ENCODE results near the gene KRTAP10-3. TPM values are rescaled to one million over a fixed set of nuclear protein-coding genes. Genes with fewer than 3 reads are reported as not detected.
"Not testable (repeated sequence)": the region's sequence is repeated elsewhere in the genome, so short reads cannot be mapped to it uniquely, and the experiment has no call there.

KRTAP10-3 gene
- total RNA-seq, 1 experiment from 2014 or later: 0.62 TPM

GRCh38 chr21:44581158-44581557, 22.6 kb upstream of the KRTAP10-3 start:
- intact Hi-C loops (cut with micrococcal nuclease; ENCODE audit: unreplicated experiment): no loop called here
- POLR2A ChIA-PET (ENCODE audit: low non-redundant PET): no interaction called here
- no TSS peak for BruUV-seq (replicated peaks)

GRCh38 chr21:44580231-44580821, 21.7 kb upstream of the KRTAP10-3 start, which contains the start of gene KRTAP10-5:
Gene KRTAP10-5, minus strand, starts transcription at chr21:44580604. Its CDS starts 26 bp downstream, at chr21:44580578.
- H3K36me3 ChIP-seq (ENCODE audit: insufficient read depth, low read length, poor library complexity, severe bottlenecking); CTCF ChIA-PET; intact Hi-C loops (cut with micrococcal nuclease; ENCODE audit: unreplicated experiment); DNase-seq (ENCODE audit: low spot score); H3K27me3 ChIP-seq (replicated peaks; ENCODE audit: insufficient read depth, low read depth, low read length, poor library complexity); H3K4me1 ChIP-seq (ENCODE audit: insufficient read depth, low read length, poor library complexity, severe bottlenecking); H3K4me3 ChIP-seq (ENCODE audit: low read depth, low read length, poor library complexity, severe bottlenecking); H3K27ac ChIP-seq (ENCODE audit: low read depth, low read length, poor library complexity, severe bottlenecking); BruUV-seq (replicated peaks); POLR2A ChIA-PET (ENCODE audit: low non-redundant PET): not testable (repeated sequence)
- peaks cover 13% of the 10 kb centered on the region for H3K9me3 ChIP-seq (ENCODE audit: low read depth, low read length, poor library complexity, severe bottlenecking)

More at GRCh38 chr21:44581158-44581557, 22.6 kb upstream of the KRTAP10-3 start:
- Histone ChIP-seq H3K9me3 (ENCODE audit: low read depth, low read length, poor library complexity, severe bottlenecking) (peaks cover 13% of the 10 kb centered on the region), H3K36me3 (ENCODE audit: insufficient read depth, low read length, poor library complexity, severe bottlenecking) (no peaks in the 10 kb centered on the region), H3K4me3 (ENCODE audit: low read depth, low read length, poor library complexity, severe bottlenecking) (no peak overlapping the region), H3K27ac (ENCODE audit: low read depth, low read length, poor library complexity, severe bottlenecking) (no peak overlapping the region), H3K27me3 (replicated peaks; ENCODE audit: insufficient read depth, low read depth, low read length, poor library complexity) (no peaks in the 10 kb centered on the region), H3K4me1 (ENCODE audit: insufficient read depth, low read length, poor library complexity, severe bottlenecking) (no peaks in the 10 kb centered on the region)
- CTCF ChIA-PET: no interaction called here
- TF ChIP-seq EZH2 (IDR thresholded peaks at IDR 0.05; ENCODE audit: borderline replicate concordance, low read depth, low read length, poor library complexity, severe bottlenecking): no peak
- TF ChIP-seq CTCF (conservative IDR thresholded peaks at IDR 0.05; ENCODE audit: low read depth, low read length): no peak
- DNase-seq (ENCODE audit: low spot score): no peak

GRCh38 chr21:44579833-44580144, 21.2 kb upstream of the KRTAP10-3 start:
- H3K4me1 ChIP-seq (ENCODE audit: insufficient read depth, low read length, poor library complexity, severe bottlenecking): no peaks in the 10 kb centered on the region
- BruUV-seq (replicated peaks): no TSS peak
- H3K27me3 ChIP-seq (replicated peaks; ENCODE audit: insufficient read depth, low read depth, low read length, poor library complexity): no peaks in the 10 kb centered on the region
- intact Hi-C loops (cut with micrococcal nuclease; ENCODE audit: unreplicated experiment): no loop called here
- ChIA-PET CTCF (no interaction called here), POLR2A (ENCODE audit: low non-redundant PET) (no interaction called here)
- TF ChIP-seq EZH2 (IDR thresholded peaks at IDR 0.05; ENCODE audit: borderline replicate concordance, low read depth, low read length, poor library complexity, severe bottlenecking) (no peak), CTCF (conservative IDR thresholded peaks at IDR 0.05; ENCODE audit: low read depth, low read length) (no peak)
- peaks cover 13% of the 10 kb centered on the region for H3K9me3 ChIP-seq (ENCODE audit: low read depth, low read length, poor library complexity, severe bottlenecking)
- no peak overlapping the region for H3K4me3 ChIP-seq (ENCODE audit: low read depth, low read length, poor library complexity, severe bottlenecking)
- H3K36me3 ChIP-seq (ENCODE audit: insufficient read depth, low read length, poor library complexity, severe bottlenecking): no peaks in the 10 kb centered on the region
- DNase-seq (ENCODE audit: low spot score): no peak
- no peak overlapping the region for H3K27ac ChIP-seq (ENCODE audit: low read depth, low read length, poor library complexity, severe bottlenecking)

Measured in A673 (cell line).